ENCODE data around the gene PTP4A2. TPM values are rescaled to one million over a fixed set of nuclear protein-coding genes. Genes with fewer than 3 reads are reported as not detected.

PTP4A2 gene
- total RNA-seq, 6 experiments from 2014 or later, result 258 to 353 (median 305) TPM

DNA sequence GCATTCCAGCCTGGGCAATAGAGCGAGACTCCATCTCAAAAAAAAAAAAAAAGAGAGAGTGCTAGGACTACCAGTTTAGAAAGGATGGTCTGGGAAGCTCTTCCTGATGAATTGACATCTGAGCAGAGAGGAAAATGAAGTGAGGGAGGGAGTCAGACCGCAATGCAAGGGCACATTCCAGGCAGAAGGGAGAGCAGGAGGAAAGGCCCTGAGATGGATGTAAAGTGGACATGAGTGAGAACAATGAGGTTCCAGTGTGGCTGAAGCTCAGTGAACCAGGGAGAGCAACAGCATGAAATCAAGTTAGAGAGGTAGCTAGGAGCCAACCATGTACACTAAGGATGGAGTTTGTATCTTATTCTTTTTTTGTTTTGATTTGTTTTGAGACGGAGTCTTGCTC, 66.5 kb downstream of the PTP4A2 start:
- DNase-seq, result no peak
- Mint-ChIP-seq H3K4me3 (no peak overlapping the region), H3K27ac (no peak overlapping the region), H3K27me3 (ENCODE audit: insufficient read depth) (peaks cover 10% of the 10 kb centered on the region), H3K36me3 (ENCODE audit: low read depth) (no peaks in the 10 kb centered on the region), H3K4me1 (ENCODE audit: low read depth) (no peaks in the 10 kb centered on the region), H3K9me3 (no peaks in the 10 kb centered on the region)
- TF ChIP-seq, protein P1, sequence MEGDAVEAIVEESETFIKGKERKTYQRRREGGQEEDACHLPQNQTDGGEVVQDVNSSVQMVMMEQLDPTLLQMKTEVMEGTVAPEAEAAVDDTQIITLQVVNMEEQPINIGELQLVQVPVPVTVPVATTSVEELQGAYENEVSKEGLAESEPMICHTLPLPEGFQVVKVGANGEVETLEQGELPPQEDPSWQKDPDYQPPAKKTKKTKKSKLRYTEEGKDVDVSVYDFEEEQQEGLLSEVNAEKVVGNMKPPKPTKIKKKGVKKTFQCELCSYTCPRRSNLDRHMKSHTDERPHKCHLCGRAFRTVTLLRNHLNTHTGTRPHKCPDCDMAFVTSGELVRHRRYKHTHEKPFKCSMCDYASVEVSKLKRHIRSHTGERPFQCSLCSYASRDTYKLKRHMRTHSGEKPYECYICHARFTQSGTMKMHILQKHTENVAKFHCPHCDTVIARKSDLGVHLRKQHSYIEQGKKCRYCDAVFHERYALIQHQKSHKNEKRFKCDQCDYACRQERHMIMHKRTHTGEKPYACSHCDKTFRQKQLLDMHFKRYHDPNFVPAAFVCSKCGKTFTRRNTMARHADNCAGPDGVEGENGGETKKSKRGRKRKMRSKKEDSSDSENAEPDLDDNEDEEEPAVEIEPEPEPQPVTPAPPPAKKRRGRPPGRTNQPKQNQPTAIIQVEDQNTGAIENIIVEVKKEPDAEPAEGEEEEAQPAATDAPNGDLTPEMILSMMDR (IDR thresholded peaks at IDR 0.05), result no peak

GRCh38 chr1:31870086-31870736, 68.0 kb downstream of the PTP4A2 start:
- TF ChIP-seq, protein P1 (IDR thresholded peaks at IDR 0.05), result no peak
- peaks cover 10% of the 10 kb centered on the region for H3K27me3 Mint-ChIP-seq (ENCODE audit: insufficient read depth)
- no peak overlapping the region for H3K27ac Mint-ChIP-seq
- no peaks in the 10 kb centered on the region for H3K9me3 Mint-ChIP-seq
- H3K4me3 Mint-ChIP-seq, result no peak overlapping the region
- H3K4me1 Mint-ChIP-seq (ENCODE audit: low read depth), result no peaks in the 10 kb centered on the region
- no peaks in the 10 kb centered on the region for H3K36me3 Mint-ChIP-seq (ENCODE audit: low read depth)
- DNase-seq, result no peak

DNA sequence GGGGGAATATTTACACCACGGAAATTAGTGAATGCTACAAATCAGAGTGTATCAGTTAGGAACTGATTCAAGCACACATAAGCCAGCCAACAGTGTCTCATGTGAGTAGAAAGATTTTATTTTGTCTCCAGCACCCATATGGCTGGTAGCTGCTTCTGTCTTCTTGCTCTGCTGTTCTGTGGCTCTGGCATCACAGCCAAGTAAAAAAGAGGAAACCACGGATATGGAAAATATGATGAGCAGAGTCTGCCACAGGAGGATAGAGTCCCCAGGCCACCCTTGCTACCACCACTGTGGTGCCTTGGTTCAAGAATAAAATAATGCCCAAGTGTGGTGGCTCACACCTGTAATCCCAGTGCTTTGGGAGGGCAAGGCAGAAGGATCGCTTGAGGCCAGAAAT, 68.7 kb downstream of the PTP4A2 start:
- Mint-ChIP-seq H3K4me1 (ENCODE audit: low read depth) (no peaks in the 10 kb centered on the region), H3K27ac (no peak overlapping the region), H3K4me3 (no peak overlapping the region), H3K27me3 (ENCODE audit: insufficient read depth) (peaks cover 10% of the 10 kb centered on the region), H3K9me3 (no peaks in the 10 kb centered on the region), H3K36me3 (ENCODE audit: low read depth) (no peaks in the 10 kb centered on the region)
- DNase-seq, result no peak
- TF ChIP-seq, protein P1 (IDR thresholded peaks at IDR 0.05), result no peak

GRCh38 chr1:31868862-31869261, 69.3 kb downstream of the PTP4A2 start:
- H3K4me1 Mint-ChIP-seq (ENCODE audit: low read depth), result no peaks in the 10 kb centered on the region
- H3K27me3 Mint-ChIP-seq (ENCODE audit: insufficient read depth), result peaks cover 11% of the 10 kb centered on the region
- H3K4me3 Mint-ChIP-seq, result no peak overlapping the region
- DNase-seq, result no peak
- H3K27ac Mint-ChIP-seq, result no peak overlapping the region
- no peaks in the 10 kb centered on the region for H3K36me3 Mint-ChIP-seq (ENCODE audit: low read depth)
- no peaks in the 10 kb centered on the region for H3K9me3 Mint-ChIP-seq
- TF ChIP-seq, protein P1 (IDR thresholded peaks at IDR 0.05), result no peak

- TF ChIP-seq, protein P1 (IDR thresholded peaks at IDR 0.05), result no peak
- no peaks in the 10 kb centered on the region for H3K36me3 Mint-ChIP-seq (ENCODE audit: low read depth)
- no peak overlapping the region for H3K27ac Mint-ChIP-seq
- no peak overlapping the region for H3K4me3 Mint-ChIP-seq
- no peak for DNase-seq
- H3K9me3 Mint-ChIP-seq, result no peaks in the 10 kb centered on the region
- H3K27me3 Mint-ChIP-seq (ENCODE audit: insufficient read depth), result peaks cover 17% of the 10 kb centered on the region
- no peaks in the 10 kb centered on the region for H3K4me1 Mint-ChIP-seq (ENCODE audit: low read depth)
Observed at GRCh38 chr1:31867546-31867945, 70.6 kb downstream of the PTP4A2 start.
